ENCODE measurements around the gene PPP2R2C. TPM values are rescaled to one million over a fixed set of nuclear protein-coding genes. Genes with fewer than 3 reads are reported as not detected.
A peak's percentile ranks its signal among the peaks of the same experiment; 100 is the strongest.

PPP2R2C gene
- total RNA-seq, 1 experiment from 2014 or later = 32.9 TPM

DNA sequence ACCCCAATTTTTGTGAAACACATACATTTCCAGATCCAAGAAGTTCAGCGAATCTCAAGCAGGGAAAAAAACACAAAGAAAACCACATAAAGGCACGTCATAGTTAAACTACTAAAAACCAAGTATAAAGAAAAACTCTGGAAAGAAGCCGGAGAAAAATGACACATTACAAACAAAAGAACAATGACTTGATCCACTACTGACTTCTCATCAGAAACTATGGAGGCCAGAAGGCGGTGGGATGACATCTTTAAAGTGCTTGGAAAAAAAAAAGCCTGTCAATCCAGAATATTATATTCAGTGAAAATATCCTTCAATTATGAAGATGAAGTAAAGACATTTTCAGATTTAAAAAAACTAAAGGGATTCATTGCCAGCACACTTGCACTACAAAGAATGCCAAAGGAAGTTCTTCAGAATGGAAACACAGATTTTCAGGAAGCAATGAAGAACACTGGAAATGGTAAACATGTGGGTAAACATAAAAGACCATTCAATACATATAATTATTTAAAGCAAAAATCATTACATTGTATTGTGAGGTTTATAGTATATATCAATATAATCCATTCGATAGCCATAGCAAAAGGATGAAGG, 32.6 kb upstream of the PPP2R2C start:
- intact Hi-C loops (cut with micrococcal nuclease) = no loop called here

More for the DNA sequence above, 32.6 kb upstream of the PPP2R2C start:
- peaks cover 0 to 12% of the 10 kb centered on the region in 2 experiments; a peak in 1 of 4 replicates for H3K4me1 ChIP-seq (ENCODE audit: control insufficient read depth in 1 of 2, insufficient read depth in 2 of 2, low read length in 2 of 2)
- H3K27me3 ChIP-seq (ENCODE audit: insufficient read depth, low read length) = no peaks in the 10 kb centered on the region
- H3K4me3 ChIP-seq (replicated peaks in 1 of 2; ENCODE audit: low read depth in 1 of 2, low read length in 2 of 2) = no peak overlapping the region
- CTCF ChIA-PET = no interaction called here
- no peaks in the 10 kb centered on the region for H3K79me2 ChIP-seq (ENCODE audit: insufficient read depth, low read length)
- H3K9me3 ChIP-seq (ENCODE audit: control insufficient read depth in 1 of 2, insufficient read depth in 1 of 2, low read depth in 1 of 2, low read length in 2 of 2) = peaks cover 12 to 14% of the 10 kb centered on the region in 2 experiments; a peak in 2 of 4 replicates
- no peaks in the 10 kb centered on the region for H3K9me2 ChIP-seq (ENCODE audit: insufficient read depth)
- no peak for ATAC-seq
- H2AFZ ChIP-seq (ENCODE audit: low read depth, low read length, poor library complexity, severe bottlenecking) = no peak overlapping the region
- no peak overlapping the region for H3K27ac ChIP-seq (ENCODE audit: low read depth, low read length)
- no peak overlapping the region for H3K4me2 ChIP-seq (ENCODE audit: low read length)
- no peaks in the 10 kb centered on the region for H4K20me1 ChIP-seq (ENCODE audit: insufficient read depth)
- POLR2A ChIA-PET = no interaction called here
- RAD21 ChIA-PET (ENCODE audit: low non-redundant PET in 1 of 2, low total read pairs in 2 of 2, uncharacterized antibody in 2 of 2, unreplicated experiment in 2 of 2) = no interaction called here
- H3K36me3 ChIP-seq (ENCODE audit: control insufficient read depth in 1 of 2, insufficient read depth in 2 of 2, low read length in 2 of 2) = no peaks in the 10 kb centered on the region
- TF ChIP-seq CBX3 (IDR thresholded peaks at IDR 0.05; ENCODE audit: low read depth) (peak; percentile 77), ELF1 (IDR thresholded peaks at IDR 0.05; ENCODE audit: borderline replicate concordance, low read depth) (no peak), POLR2AphosphoS5 (IDR thresholded peaks at IDR 0.05; ENCODE audit: low read depth, low read length) (no peak), JUND (IDR thresholded peaks at IDR 0.05) (no peak), SP1 (IDR thresholded peaks at IDR 0.05; ENCODE audit: low read depth) (no peak)
- TF ChIP-seq, protein P1, sequence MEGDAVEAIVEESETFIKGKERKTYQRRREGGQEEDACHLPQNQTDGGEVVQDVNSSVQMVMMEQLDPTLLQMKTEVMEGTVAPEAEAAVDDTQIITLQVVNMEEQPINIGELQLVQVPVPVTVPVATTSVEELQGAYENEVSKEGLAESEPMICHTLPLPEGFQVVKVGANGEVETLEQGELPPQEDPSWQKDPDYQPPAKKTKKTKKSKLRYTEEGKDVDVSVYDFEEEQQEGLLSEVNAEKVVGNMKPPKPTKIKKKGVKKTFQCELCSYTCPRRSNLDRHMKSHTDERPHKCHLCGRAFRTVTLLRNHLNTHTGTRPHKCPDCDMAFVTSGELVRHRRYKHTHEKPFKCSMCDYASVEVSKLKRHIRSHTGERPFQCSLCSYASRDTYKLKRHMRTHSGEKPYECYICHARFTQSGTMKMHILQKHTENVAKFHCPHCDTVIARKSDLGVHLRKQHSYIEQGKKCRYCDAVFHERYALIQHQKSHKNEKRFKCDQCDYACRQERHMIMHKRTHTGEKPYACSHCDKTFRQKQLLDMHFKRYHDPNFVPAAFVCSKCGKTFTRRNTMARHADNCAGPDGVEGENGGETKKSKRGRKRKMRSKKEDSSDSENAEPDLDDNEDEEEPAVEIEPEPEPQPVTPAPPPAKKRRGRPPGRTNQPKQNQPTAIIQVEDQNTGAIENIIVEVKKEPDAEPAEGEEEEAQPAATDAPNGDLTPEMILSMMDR (IDR thresholded peaks at IDR 0.05 in 2 of 3, conservative IDR thresholded peaks at IDR 0.05 in 1 of 3; ENCODE audit: borderline replicate concordance in 1 of 3, insufficient read depth in 1 of 3, low read depth in 2 of 3, low read length in 2 of 3) = no peak
- DNase-seq (ENCODE audit: low read depth, low spot score) = no peak
- BruUV-seq (replicated peaks) = no TSS peak
- H3K9ac ChIP-seq (ENCODE audit: low read length) = no peak overlapping the region

All from HCT116 (cell line).